ENCODE data around the gene UBE2D2. TPM values are rescaled to one million over a fixed set of nuclear protein-coding genes. Genes with fewer than 3 reads are reported as not detected.

UBE2D2 gene
- total and polyA plus RNA-seq, 2 of the 4 experiments (the other 2 are of a cell fraction), result 26.9 to 35.7 TPM

GRCh38 chr5:139675825-139676224 is 114.7 kb downstream of the UBE2D2 start:
- ATAC-seq (ENCODE audit: low read depth), result no peak
- no peak overlapping the region for H4K91ac ChIP-seq (ENCODE audit: insufficient read depth, low read depth, low read length)
- no peak overlapping the region for H4K8ac ChIP-seq (ENCODE audit: low read depth in 2 of 2, low read length in 2 of 2)
- no peak overlapping the region for H2BK5ac ChIP-seq (ENCODE audit: low read depth, low read length, poor library complexity, severe bottlenecking)
- no peak overlapping the region for H3K27ac ChIP-seq (ENCODE audit: insufficient read depth, low read length)
- H3K36me3 ChIP-seq (ENCODE audit: control insufficient read depth, insufficient read depth, low read length), result peaks cover 5% of the 10 kb centered on the region
- no peak overlapping the region for H2AK9ac ChIP-seq (replicated peaks; ENCODE audit: low read depth, low read length, poor library complexity)
- H2BK15ac ChIP-seq (ENCODE audit: low read depth, low read length), result no peak overlapping the region
- in situ Hi-C loops (cut with MboI; ENCODE audit: low sequenced_read_pairs), result no loop called here
- no peak overlapping the region; the same call in 1 of the 2 replicates for H2AK5ac ChIP-seq (ENCODE audit: low read depth, low read length)
- no peak overlapping the region for H4K5ac ChIP-seq (ENCODE audit: low read depth, low read length)
- no peak overlapping the region for H3K56ac ChIP-seq (ENCODE audit: extremely low read depth, insufficient read depth, low read length)
- no CpG with 5 or more reads among the region's 4 CpGs for WGBS, 2 experiments (ENCODE audit: extremely low coverage in 2 of 2, insufficient read length in 1 of 2)
- intact Hi-C loops (cut with micrococcal nuclease), result no loop called here
- H2BK120ac ChIP-seq (ENCODE audit: low read depth, low read length), result no peak overlapping the region
- H3K18ac ChIP-seq (ENCODE audit: low read depth, low read length), result no peak overlapping the region
- no peak for DNase-seq
- peaks cover 14 to 63% of the 10 kb centered on the region in 2 experiments for H3K79me1 ChIP-seq (ENCODE audit: low read depth in 1 of 2, low read length in 2 of 2)
- no peak overlapping the region for H3K9ac ChIP-seq (ENCODE audit: low read depth, low read length)
- H3K27me3 ChIP-seq (ENCODE audit: control insufficient read depth, insufficient read depth, low read length), result no peaks in the 10 kb centered on the region
- no peak overlapping the region for H3K23ac ChIP-seq (ENCODE audit: low read depth, low read length)
- no peak overlapping the region for H3K14ac ChIP-seq (replicated peaks; ENCODE audit: low read depth, low read length)
- H4K20me1 ChIP-seq (ENCODE audit: insufficient read depth, low read length), result peaks cover 54% of the 10 kb centered on the region
- ChIA-PET POLR2A (ENCODE audit: unreplicated experiment) (no interaction called here), CTCF (no interaction called here)
- no peak for TF ChIP-seq ELK1 (IDR thresholded peaks at IDR 0.05; ENCODE audit: borderline replicate concordance, low read depth, low read length)
- TF ChIP-seq BHLHE40 (IDR thresholded peaks at IDR 0.05; ENCODE audit: low read depth, low read length), result no peak
- no TSS peak for BruUV-seq (replicated peaks)
- no peak overlapping the region for H2BK20ac ChIP-seq (ENCODE audit: low read depth, low read length)
- no peaks in the 10 kb centered on the region for H3K9me3 ChIP-seq (ENCODE audit: control insufficient read depth, insufficient read depth, low read length)
- no peak overlapping the region for H3K4ac ChIP-seq (ENCODE audit: low read depth, low read length)
- H3K4me2 ChIP-seq (ENCODE audit: low read depth, low read length), result no peak overlapping the region
- peaks cover 20% of the 10 kb centered on the region for H3K4me1 ChIP-seq (ENCODE audit: control insufficient read depth, insufficient read depth, low read length)
- no peak overlapping the region for H3K4me3 ChIP-seq (ENCODE audit: insufficient read depth, low read depth, low read length)
- dilution Hi-C loops (cut with HindIII; ENCODE audit: low sequenced_read_pairs, unreplicated experiment), result no loop called here
- peaks cover 21% of the 10 kb centered on the region for H3K9me1 ChIP-seq (ENCODE audit: insufficient read depth, low read length)
- H2AFZ ChIP-seq (replicated peaks; ENCODE audit: low read length, poor library complexity), result no peak overlapping the region
